Caco-2 (cell line): ENCODE measurements around the gene CHERP. TPM values are rescaled to one million over a fixed set of nuclear protein-coding genes. Genes with fewer than 3 reads are reported as not detected.

ENCODE experiments used
- BruUV-seq: library from RNA; stranded (reverse); fragments of 400-500 nt; replicated peaks from 2 replicates; lab custom pipeline; 2021; lab: Mats Ljungman, UMichigan
- CTCF ChIA-PET: fragments of 300-600 bp; sonication (Branson Sonifier 250); formaldehyde crosslinking; loops from one replicate; lab custom pipeline; 2022; ENCODE audit warnings: antibody characterized with exemption; lab: Charles Lee
- POLR2A ChIA-PET: fragments of 300-600 bp; sonication (Branson Sonifier 250); formaldehyde crosslinking; loops from one replicate; lab custom pipeline; 2022; ENCODE audit warnings: antibody characterized with exemption; lab: Charles Lee
- DNase-seq, 2 experiments: peaks; one replicate each; pipeline versions ENCODE4 v3.0.0 to v3.0.0-alpha.2; 2020 to 2022
- H3K27me3 ChIP-seq: replicated peaks from 2 replicates; pipeline ENCODE4 v1.6.0; 2011; ENCODE audit warnings: low read length; ENCODE audit not compliant: control insufficient read depth, insufficient read depth
- H3K36me3 ChIP-seq: 2 replicates; pipeline ENCODE4 v1.5.1; 2011; ENCODE audit warnings: low read length; ENCODE audit not compliant: control insufficient read depth, insufficient read depth
- H3K4me1 ChIP-seq: fragments of 250-450 bp; sonication (Bioruptor Pico); 2 replicates; pipeline ENCODE4 v1.5.1; 2020; ENCODE audit warnings: mild to moderate bottlenecking
- H3K4me3 ChIP-seq: 2 replicates; pipeline ENCODE4 v1.5.1; 2011; ENCODE audit warnings: low read depth, mild to moderate bottlenecking, control low read depth, low read length
- H3K9me3 ChIP-seq: fragments of 250-450 bp; sonication (Bioruptor Pico); 2 replicates; pipeline ENCODE4 v1.5.1; 2020; ENCODE audit warnings: mild to moderate bottlenecking, moderate library complexity
- H3K27ac Mint-ChIP-seq: one replicate; pipeline ENCODE4 v1.8.0; 2022; ENCODE audit warnings: mixed read lengths; ENCODE audit not compliant: unreplicated experiment
- H3K27me3 Mint-ChIP-seq: one replicate; pipeline ENCODE4 v1.8.0; 2022; ENCODE audit warnings: mixed read lengths; ENCODE audit not compliant: insufficient read depth, unreplicated experiment
- H3K36me3 Mint-ChIP-seq: one replicate; pipeline ENCODE4 v1.8.0; 2022; ENCODE audit warnings: mild to moderate bottlenecking, mixed read lengths; ENCODE audit not compliant: insufficient read depth, unreplicated experiment
- H3K4me1 Mint-ChIP-seq: one replicate; pipeline ENCODE4 v1.8.0; 2022; ENCODE audit warnings: low read depth, mixed read lengths; ENCODE audit not compliant: unreplicated experiment
- H3K4me3 Mint-ChIP-seq: one replicate; pipeline ENCODE4 v1.8.0; 2022; ENCODE audit warnings: mild to moderate bottlenecking, moderate library complexity, mixed read lengths; ENCODE audit not compliant: unreplicated experiment
- H3K9me3 Mint-ChIP-seq: one replicate; pipeline ENCODE4 v1.8.0; 2022; ENCODE audit warnings: mixed read lengths; ENCODE audit not compliant: unreplicated experiment
- intact Hi-C: fragments of 100-400 bp; cut with micrococcal nuclease; formaldehyde crosslinking; loops from one replicate; pipeline ENCODE4 v1.10.0; 2022; ENCODE audit not compliant: unreplicated experiment
- total RNA-seq: library from RNA; stranded (reverse); gene quantifications from 2 replicates; pipeline ENCODE4 v1.2.3, GENCODE V29; 2022
- TF ChIP-seq, protein P1 (sequence below), 2 experiments: fragments of 200-600 bp in 1 of 2; IDR thresholded peaks; 1 replicate in 1 of 2; 2 replicates in 1 of 2; pipeline versions ENCODE4 v1.5.1 to v1.8.0; 2011 to 2022; ENCODE audit warnings: antibody characterized with exemption in 1 of 2, control low read depth in 1 of 2, inconsistent platforms in 1 of 2, low read depth in 1 of 2, low read length in 1 of 2, mild to moderate bottlenecking in 1 of 2, moderate library complexity in 1 of 2; ENCODE audit not compliant: insufficient read depth in 1 of 2, severe bottlenecking in 1 of 2, unreplicated experiment in 1 of 2

Gene CHERP
- total RNA-seq, 1 experiment from 2014 or later, result 66.1 TPM

DNA sequence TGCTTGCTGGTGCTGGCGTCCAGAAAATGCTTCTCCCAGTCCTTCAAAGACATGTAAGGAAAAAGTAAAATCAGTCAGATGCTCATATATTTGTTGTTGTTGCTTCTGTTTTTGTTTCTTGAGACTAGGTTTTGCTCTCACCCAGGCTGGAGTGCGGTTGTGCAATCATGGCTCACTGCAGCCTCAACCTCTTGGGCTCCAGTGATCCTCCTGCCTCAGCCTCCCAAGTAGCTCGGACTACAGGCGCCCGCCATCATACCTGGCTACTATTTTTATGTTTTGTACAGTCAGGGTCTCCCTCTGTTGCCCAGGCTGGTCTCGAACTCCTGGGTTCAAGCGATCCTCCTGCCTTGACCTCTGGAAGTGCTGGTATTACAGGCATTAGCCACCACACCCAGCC lies 59.5 kb downstream of the CHERP start:
- no peaks in the 10 kb centered on the region for H3K36me3 Mint-ChIP-seq
- CTCF ChIA-PET, result no interaction called here
- no peaks in the 10 kb centered on the region for H3K27me3 ChIP-seq
- TF ChIP-seq, protein P1, sequence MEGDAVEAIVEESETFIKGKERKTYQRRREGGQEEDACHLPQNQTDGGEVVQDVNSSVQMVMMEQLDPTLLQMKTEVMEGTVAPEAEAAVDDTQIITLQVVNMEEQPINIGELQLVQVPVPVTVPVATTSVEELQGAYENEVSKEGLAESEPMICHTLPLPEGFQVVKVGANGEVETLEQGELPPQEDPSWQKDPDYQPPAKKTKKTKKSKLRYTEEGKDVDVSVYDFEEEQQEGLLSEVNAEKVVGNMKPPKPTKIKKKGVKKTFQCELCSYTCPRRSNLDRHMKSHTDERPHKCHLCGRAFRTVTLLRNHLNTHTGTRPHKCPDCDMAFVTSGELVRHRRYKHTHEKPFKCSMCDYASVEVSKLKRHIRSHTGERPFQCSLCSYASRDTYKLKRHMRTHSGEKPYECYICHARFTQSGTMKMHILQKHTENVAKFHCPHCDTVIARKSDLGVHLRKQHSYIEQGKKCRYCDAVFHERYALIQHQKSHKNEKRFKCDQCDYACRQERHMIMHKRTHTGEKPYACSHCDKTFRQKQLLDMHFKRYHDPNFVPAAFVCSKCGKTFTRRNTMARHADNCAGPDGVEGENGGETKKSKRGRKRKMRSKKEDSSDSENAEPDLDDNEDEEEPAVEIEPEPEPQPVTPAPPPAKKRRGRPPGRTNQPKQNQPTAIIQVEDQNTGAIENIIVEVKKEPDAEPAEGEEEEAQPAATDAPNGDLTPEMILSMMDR (IDR thresholded peaks at IDR 0.05; ENCODE audit: insufficient read depth in 1 of 2, low read depth in 1 of 2, low read length in 1 of 2, severe bottlenecking in 1 of 2, unreplicated experiment in 1 of 2), result no peak
- no peak overlapping the region for H3K27ac Mint-ChIP-seq
- H3K4me1 ChIP-seq, result no peaks in the 10 kb centered on the region
- no peaks in the 10 kb centered on the region for H3K9me3 ChIP-seq
- DNase-seq, result no peak
- H3K36me3 ChIP-seq, result no peaks in the 10 kb centered on the region
- intact Hi-C loops, result no loop called here
- H3K4me3 Mint-ChIP-seq, result no peak overlapping the region
- no TSS peak for BruUV-seq
- POLR2A ChIA-PET, result no interaction called here
- no peaks in the 10 kb centered on the region for H3K4me1 Mint-ChIP-seq
- no peak overlapping the region for H3K4me3 ChIP-seq
- no peaks in the 10 kb centered on the region for H3K9me3 Mint-ChIP-seq
- no peaks in the 10 kb centered on the region for H3K27me3 Mint-ChIP-seq

DNA sequence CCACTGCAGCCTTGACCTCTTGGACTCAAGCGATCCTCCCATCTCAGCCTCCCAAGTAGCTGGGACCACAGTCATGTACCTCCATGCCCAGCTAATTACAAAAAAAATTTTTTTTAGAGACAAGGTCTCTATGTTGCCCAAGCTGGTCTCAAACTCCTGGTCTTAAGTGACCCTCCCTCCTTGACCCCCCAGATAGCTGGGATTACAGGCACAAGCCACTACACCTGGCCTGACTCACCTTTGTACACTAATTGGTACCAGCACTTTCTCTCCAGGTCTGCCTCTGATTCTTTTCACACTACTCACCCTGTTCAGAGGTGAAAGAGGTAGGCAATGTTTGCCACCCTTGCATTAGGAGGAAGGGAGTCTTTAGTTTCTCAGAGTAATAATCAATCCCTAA lies 64.9 kb downstream of the CHERP start:
- Mint-ChIP-seq H3K36me3 (no peaks in the 10 kb centered on the region), H3K27ac (no peak overlapping the region), H3K9me3 (no peaks in the 10 kb centered on the region), H3K4me3 (no peak overlapping the region), H3K27me3 (no peaks in the 10 kb centered on the region), H3K4me1 (no peaks in the 10 kb centered on the region)
- H3K4me1 ChIP-seq, result no peaks in the 10 kb centered on the region
- no peak overlapping the region for H3K4me3 ChIP-seq
- H3K27me3 ChIP-seq, result no peaks in the 10 kb centered on the region
- BruUV-seq, result no TSS peak
- TF ChIP-seq, protein P1 (IDR thresholded peaks at IDR 0.05; ENCODE audit: insufficient read depth in 1 of 2, low read depth in 1 of 2, low read length in 1 of 2, severe bottlenecking in 1 of 2, unreplicated experiment in 1 of 2), result no peak
- H3K36me3 ChIP-seq, result no peaks in the 10 kb centered on the region
- H3K9me3 ChIP-seq, result peaks cover 8% of the 10 kb centered on the region
- POLR2A ChIA-PET, result no interaction called here
- intact Hi-C loops, result no loop called here
- CTCF ChIA-PET, result no interaction called here
- DNase-seq, result no peak

DNA sequence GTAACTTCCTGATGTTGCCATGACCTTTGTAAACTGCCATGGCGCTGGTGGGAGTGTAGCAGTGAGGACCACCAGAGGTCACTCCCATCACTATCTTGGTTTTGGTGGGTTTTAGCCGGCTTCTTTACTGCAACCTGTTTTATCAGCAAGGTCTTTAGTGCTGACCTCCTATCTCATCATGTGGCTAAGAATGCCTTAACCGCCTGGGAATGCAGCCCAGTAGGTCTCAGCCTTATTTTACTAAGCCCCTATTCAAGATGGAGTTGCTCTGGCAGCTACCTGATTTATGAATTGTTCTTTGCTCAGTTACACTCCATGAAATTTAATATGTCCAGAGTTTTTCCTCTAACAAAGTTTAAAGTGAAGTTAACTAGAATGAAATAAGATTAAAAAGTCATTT lies 65.8 kb downstream of the CHERP start:
- no peak overlapping the region for H3K4me3 Mint-ChIP-seq
- ChIA-PET POLR2A (no interaction called here), CTCF (no interaction called here)
- H3K27ac Mint-ChIP-seq, result no peak overlapping the region
- no TSS peak for BruUV-seq
- DNase-seq, result no peak
- Histone ChIP-seq H3K4me3 (no peak overlapping the region), H3K27me3 (no peaks in the 10 kb centered on the region), H3K9me3 (peaks cover 8% of the 10 kb centered on the region), H3K36me3 (no peaks in the 10 kb centered on the region), H3K4me1 (no peaks in the 10 kb centered on the region)
- no peaks in the 10 kb centered on the region for H3K4me1 Mint-ChIP-seq
- no peaks in the 10 kb centered on the region for H3K27me3 Mint-ChIP-seq
- TF ChIP-seq, protein P1 (IDR thresholded peaks at IDR 0.05; ENCODE audit: insufficient read depth in 1 of 2, low read depth in 1 of 2, low read length in 1 of 2, severe bottlenecking in 1 of 2, unreplicated experiment in 1 of 2), result no peak
- no peaks in the 10 kb centered on the region for H3K9me3 Mint-ChIP-seq
- H3K36me3 Mint-ChIP-seq, result no peaks in the 10 kb centered on the region
- intact Hi-C loops, result no loop called here
